H9 (cell line): ENCODE data around the gene POLR3H. TPM values are rescaled to one million over a fixed set of nuclear protein-coding genes. Genes with fewer than 3 reads are reported as not detected.

Experiments
- DNase-seq: peaks from one replicate; pipeline ENCODE4 v3.0.0-alpha.2; 2017
- H2AFZ ChIP-seq: one replicate; pipeline ENCODE4 v1.6.1; 2013; ENCODE audit warnings: mild to moderate bottlenecking, low read length, control low read depth, moderate library complexity
- H2AK5ac ChIP-seq: 2 replicates; pipeline ENCODE4 v1.6.1; 2013; ENCODE audit warnings: low read length, control low read depth, mixed read lengths; ENCODE audit not compliant: insufficient read length
- H2BK120ac ChIP-seq: one replicate; pipeline ENCODE4 v1.6.1; 2013; ENCODE audit warnings: low read depth, mild to moderate bottlenecking, low read length, control low read depth, inconsistent platforms; ENCODE audit not compliant: poor library complexity, severe bottlenecking
- H2BK12ac ChIP-seq: 2 replicates; pipeline ENCODE4 v1.6.1; 2013; ENCODE audit warnings: low read length, control low read depth, mixed read lengths, low read depth; ENCODE audit not compliant: insufficient read length
- H2BK15ac ChIP-seq: 2 replicates; pipeline ENCODE4 v1.6.1; 2013; ENCODE audit warnings: low read depth, low read length, control low read depth
- H2BK20ac ChIP-seq: one replicate; pipeline ENCODE4 v1.6.1; 2013; ENCODE audit warnings: low read depth, mild to moderate bottlenecking, low read length, control low read depth, inconsistent platforms; ENCODE audit not compliant: poor library complexity, severe bottlenecking
- H2BK5ac ChIP-seq: 2 replicates; pipeline ENCODE4 v1.6.1; 2013; ENCODE audit warnings: low read length, control low read depth, mixed read lengths; ENCODE audit not compliant: insufficient read length
- H3K14ac ChIP-seq: 2 replicates; pipeline ENCODE4 v1.6.1; 2013; ENCODE audit warnings: low read length, control low read depth; ENCODE audit not compliant: insufficient read depth
- H3K18ac ChIP-seq: 2 replicates; pipeline ENCODE4 v1.6.1; 2013; ENCODE audit warnings: low read depth, mild to moderate bottlenecking, mixed read lengths, low read length, control low read depth; ENCODE audit not compliant: insufficient read length
- H3K23ac ChIP-seq: 2 replicates; pipeline ENCODE4 v1.6.1; 2013; ENCODE audit warnings: low read length, control low read depth, mixed read lengths, low read depth; ENCODE audit not compliant: insufficient read length
- H3K23me2 ChIP-seq: 2 replicates; pipeline ENCODE4 v1.6.1; 2013; ENCODE audit warnings: low read depth, mild to moderate bottlenecking, mixed read lengths, low read length, control low read depth; ENCODE audit not compliant: insufficient read length, poor library complexity, severe bottlenecking
- H3K27ac ChIP-seq: 2 replicates; pipeline ENCODE4 v1.5.1; 2013; ENCODE audit warnings: low read length, control low read depth, mixed read lengths, low read depth; ENCODE audit not compliant: insufficient read length
- H3K27me3 ChIP-seq: 2 replicates; pipeline ENCODE4 v1.6.1; 2013; ENCODE audit warnings: low read length, control low read depth, inconsistent platforms; ENCODE audit not compliant: insufficient read depth
- H3K4ac ChIP-seq: 2 replicates; pipeline ENCODE4 v1.6.1; 2013; ENCODE audit warnings: low read depth, mild to moderate bottlenecking, control low read depth, inconsistent platforms, low read length, moderate library complexity
- H3K4me1 ChIP-seq: 2 replicates; pipeline ENCODE4 v1.6.1; 2013; ENCODE audit warnings: low read length, control low read depth, inconsistent platforms; ENCODE audit not compliant: insufficient read depth
- H3K4me2 ChIP-seq: 2 replicates; pipeline ENCODE4 v1.6.1; 2013; ENCODE audit warnings: low read length, control low read depth, mixed read lengths; ENCODE audit not compliant: insufficient read length, insufficient read depth
- H3K56ac ChIP-seq: 2 replicates; pipeline ENCODE4 v1.6.1; 2013; ENCODE audit warnings: low read depth, mild to moderate bottlenecking, mixed read lengths, low read length, control low read depth; ENCODE audit not compliant: insufficient read length
- H3K79me1 ChIP-seq: 2 replicates; pipeline ENCODE4 v1.6.1; 2013; ENCODE audit warnings: low read depth, mild to moderate bottlenecking, moderate library complexity, low read length, control low read depth, inconsistent platforms; ENCODE audit not compliant: insufficient read depth, poor library complexity, severe bottlenecking
- H3K79me2 ChIP-seq: 2 replicates; pipeline ENCODE4 v1.6.1; 2013; ENCODE audit warnings: low read length, control low read depth, inconsistent platforms; ENCODE audit not compliant: insufficient read depth
- H3K9ac ChIP-seq: 2 replicates; pipeline ENCODE4 v1.6.1; 2013; ENCODE audit warnings: low read length, control low read depth, mixed read lengths; ENCODE audit not compliant: insufficient read length; ENCODE audit errors: extremely low read depth
- H3K9me3 ChIP-seq: one replicate; pipeline ENCODE4 v1.6.1; 2013; ENCODE audit warnings: low read depth, low read length, inconsistent platforms; ENCODE audit not compliant: control insufficient read depth
- H3T11ph ChIP-seq: one replicate; pipeline ENCODE4 v1.6.1; 2013; ENCODE audit warnings: mild to moderate bottlenecking, low read length, control low read depth, inconsistent platforms
- H4K20me1 ChIP-seq: one replicate; pipeline ENCODE4 v1.6.1; 2013; ENCODE audit not compliant: control insufficient read depth, insufficient read length, insufficient read depth
- H4K5ac ChIP-seq: 2 replicates; pipeline ENCODE4 v1.6.1; 2013; ENCODE audit warnings: low read depth, mild to moderate bottlenecking, mixed read lengths, low read length, control low read depth; ENCODE audit not compliant: insufficient read length
- H4K8ac ChIP-seq: replicated peaks from 2 replicates; pipeline ENCODE4 v1.6.1; 2013; ENCODE audit warnings: low read length, control low read depth, mixed read lengths, low read depth; ENCODE audit not compliant: insufficient read length
- H4K91ac ChIP-seq: 2 replicates; pipeline ENCODE4 v1.6.1; 2013; ENCODE audit warnings: low read depth, mild to moderate bottlenecking, moderate library complexity, mixed read lengths, low read length, control low read depth; ENCODE audit not compliant: insufficient read length
- H3K27ac Mint-ChIP-seq, 3 experiments: 2 replicates in 2 of 3; 3 replicates in 1 of 3; pipeline ENCODE4 v1.8.0; 2020 to 2021; ENCODE audit warnings: mixed read lengths in 3 of 3, mild to moderate bottlenecking in 1 of 3, moderate library complexity in 1 of 3
- H3K27me3 Mint-ChIP-seq: 2 replicates; pipeline ENCODE4 v1.8.0; 2021; ENCODE audit warnings: low read depth, mild to moderate bottlenecking, moderate library complexity, mixed read lengths
- H3K36me3 Mint-ChIP-seq, 3 experiments: 2 replicates in 2 of 3; 3 replicates in 1 of 3; pipeline ENCODE4 v1.8.0; 2020 to 2021; ENCODE audit warnings: low read depth in 3 of 3, mixed read lengths in 3 of 3; ENCODE audit not compliant: insufficient read depth in 1 of 3
- H3K4me1 Mint-ChIP-seq, 2 experiments: 2 replicates each; pipeline ENCODE4 v1.8.0; 2020; ENCODE audit warnings: mixed read lengths in 2 of 2
- H3K4me3 Mint-ChIP-seq, 2 experiments: 2 replicates in 1 of 2; 3 replicates in 1 of 2; pipeline ENCODE4 v1.8.0; 2020 to 2021; ENCODE audit warnings: mild to moderate bottlenecking in 2 of 2, mixed read lengths in 2 of 2, moderate library complexity in 1 of 2
- H3K9me3 Mint-ChIP-seq, 2 experiments: 2 replicates in 1 of 2; 3 replicates in 1 of 2; pipeline ENCODE4 v1.8.0; 2020; ENCODE audit warnings: mild to moderate bottlenecking in 2 of 2, mixed read lengths in 2 of 2, moderate library complexity in 1 of 2
- WGBS: extraction: QIAGEN DNeasy Blood & Tissue Kit; methylation state at CpG from one replicate; pipeline ENCODE4 v1.1.7; 2013; ENCODE audit warnings: missing lambda C conversion rate, low lambda C conversion rate, mixed read lengths; ENCODE audit not compliant: insufficient read length; ENCODE audit errors: extremely low coverage; 5-methylcytosine and 5-hydroxymethylcytosine counted together
- total RNA-seq: library from RNA; stranded (reverse); gene quantifications from 2 replicates; pipeline ENCODE4 v1.2.1, GENCODE V29; 2021
- TF ChIP-seq, protein P1 (sequence below): fragments of 200-600 bp; sonication (generic); conservative IDR thresholded peaks from 3 replicates; pipeline ENCODE4 v1.8.0; 2021; ENCODE audit warnings: antibody characterized with exemption, mild to moderate bottlenecking

Gene POLR3H
- total RNA-seq, 1 experiment from 2014 or later: 68.2 TPM

DNA sequence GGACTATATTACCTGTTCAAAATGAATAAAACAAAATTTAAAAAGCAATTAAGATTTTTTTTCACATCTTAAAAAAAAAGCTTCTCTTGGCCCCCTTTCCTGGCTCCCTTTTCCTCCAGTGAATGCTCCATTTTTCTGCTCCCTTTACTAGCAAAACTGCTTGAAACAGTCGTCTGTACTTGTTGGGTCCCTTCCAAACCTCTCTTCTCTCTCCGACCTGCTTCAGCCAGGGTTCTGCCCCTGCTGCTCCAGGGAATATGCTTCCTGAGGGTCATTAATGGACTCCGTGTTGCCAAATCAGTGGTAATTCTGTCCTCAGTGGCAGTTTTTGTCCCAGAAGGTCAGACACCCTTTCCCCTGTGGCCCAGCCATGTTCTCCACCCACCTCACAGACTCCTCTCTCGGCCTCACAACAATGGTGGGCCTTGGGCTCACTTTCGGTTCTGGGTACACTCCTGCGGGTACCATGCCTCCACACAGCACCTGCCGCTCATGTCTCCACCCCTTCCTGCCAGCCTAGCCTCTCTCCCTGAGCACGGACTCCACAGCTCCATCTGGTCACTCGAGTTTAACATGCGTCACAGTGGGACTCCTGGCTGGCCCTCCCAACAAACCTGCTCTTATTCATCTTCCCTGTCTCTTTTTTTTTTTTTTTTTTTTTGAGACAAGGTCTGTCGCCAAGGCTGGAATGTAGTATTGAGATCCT, 7.8 kb upstream of the POLR3H start:
- H2BK15ac ChIP-seq: no peak overlapping the region
- no peak overlapping the region for H2BK120ac ChIP-seq
- no peaks in the 10 kb centered on the region for H4K20me1 ChIP-seq
- H3K4ac ChIP-seq: no peak overlapping the region
- H3K79me2 ChIP-seq: no peaks in the 10 kb centered on the region; the same call in 1 of the 2 replicates
- no peaks in the 10 kb centered on the region for H3K27me3 ChIP-seq
- no peak overlapping the region for H4K91ac ChIP-seq
- H4K5ac ChIP-seq: no peak overlapping the region
- no peak for DNase-seq
- no peak overlapping the region for H3K9ac ChIP-seq
- Mint-ChIP-seq H3K9me3 (no peaks in the 10 kb centered on the region), H3K4me1 (peaks cover 4 to 23% of the 10 kb centered on the region in 2 experiments), H3K36me3 (no peaks in the 10 kb centered on the region), H3K4me3 (no peak overlapping the region), H3K27ac (no peak overlapping the region; a peak in 1 of 7 replicates), H3K27me3 (peaks cover 3% of the 10 kb centered on the region)
- no peaks in the 10 kb centered on the region for H3K79me1 ChIP-seq
- TF ChIP-seq, protein P1, sequence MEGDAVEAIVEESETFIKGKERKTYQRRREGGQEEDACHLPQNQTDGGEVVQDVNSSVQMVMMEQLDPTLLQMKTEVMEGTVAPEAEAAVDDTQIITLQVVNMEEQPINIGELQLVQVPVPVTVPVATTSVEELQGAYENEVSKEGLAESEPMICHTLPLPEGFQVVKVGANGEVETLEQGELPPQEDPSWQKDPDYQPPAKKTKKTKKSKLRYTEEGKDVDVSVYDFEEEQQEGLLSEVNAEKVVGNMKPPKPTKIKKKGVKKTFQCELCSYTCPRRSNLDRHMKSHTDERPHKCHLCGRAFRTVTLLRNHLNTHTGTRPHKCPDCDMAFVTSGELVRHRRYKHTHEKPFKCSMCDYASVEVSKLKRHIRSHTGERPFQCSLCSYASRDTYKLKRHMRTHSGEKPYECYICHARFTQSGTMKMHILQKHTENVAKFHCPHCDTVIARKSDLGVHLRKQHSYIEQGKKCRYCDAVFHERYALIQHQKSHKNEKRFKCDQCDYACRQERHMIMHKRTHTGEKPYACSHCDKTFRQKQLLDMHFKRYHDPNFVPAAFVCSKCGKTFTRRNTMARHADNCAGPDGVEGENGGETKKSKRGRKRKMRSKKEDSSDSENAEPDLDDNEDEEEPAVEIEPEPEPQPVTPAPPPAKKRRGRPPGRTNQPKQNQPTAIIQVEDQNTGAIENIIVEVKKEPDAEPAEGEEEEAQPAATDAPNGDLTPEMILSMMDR: no peak
- H2BK5ac ChIP-seq: no peak overlapping the region
- H3K9me3 ChIP-seq: no peaks in the 10 kb centered on the region
- H3K56ac ChIP-seq: no peak overlapping the region
- H3K27ac ChIP-seq: no peak overlapping the region
- no peak overlapping the region for H3T11ph ChIP-seq
- H2BK12ac ChIP-seq: no peak overlapping the region
- H2BK20ac ChIP-seq: no peak overlapping the region
- H3K4me2 ChIP-seq: no peak overlapping the region
- no peak overlapping the region for H3K18ac ChIP-seq
- no peak overlapping the region for H3K14ac ChIP-seq
- H2AFZ ChIP-seq: no peak overlapping the region
- H4K8ac ChIP-seq: no peak overlapping the region
- H2AK5ac ChIP-seq: no peak overlapping the region
- no CpG with 5 or more reads among the region's 11 CpGs for WGBS
- H3K23me2 ChIP-seq: no peaks in the 10 kb centered on the region
- H3K23ac ChIP-seq: no peak overlapping the region
- H3K4me1 ChIP-seq: no peaks in the 10 kb centered on the region
